Globus pallidus (tissue), 1 donor: ENCODE measurements around the gene AP2B1.
A peak's percentile ranks its signal among the peaks of the same experiment; 100 is the strongest.

Source experiments
- DNase-seq: peaks from one replicate; pipeline ENCODE4 v3.0.0-alpha.2; 2015; ENCODE audit warnings: low spot score

Gene AP2B1

GRCh38 chr17:35730400-35731005 is 143.4 kb downstream of the AP2B1 start:
- DNase-seq: no peak

- peak; percentile 37 for DNase-seq
Measured at GRCh38 chr17:35731239-35731916, 144.3 kb downstream of the AP2B1 start, which contains the start of gene RASL10B. RASL10B (plus strand) TSS chr17:35731639; CDS start chr17:35735185, 3,546 bp downstream.

- no peak for DNase-seq
Measured at GRCh38 chr17:35731917-35732805, 145.0 kb downstream of the AP2B1 start.

- DNase-seq: no peak
Measured at GRCh38 chr17:35732806-35733136, 145.6 kb downstream of the AP2B1 start.

- DNase-seq: no peak
Measured at GRCh38 chr17:35733366-35733765, 146.2 kb downstream of the AP2B1 start.

GRCh38 chr17:35734396-35734795 is 147.3 kb downstream of the AP2B1 start:
- no peak for DNase-seq

GRCh38 chr17:35735036-35735805 is 148.1 kb downstream of the AP2B1 start:
- no peak for DNase-seq

GRCh38 chr17:35736236-35736635 is 149.1 kb downstream of the AP2B1 start:
- no peak for DNase-seq

- no peak for DNase-seq
Measured at GRCh38 chr17:35738519-35739133, 151.5 kb downstream of the AP2B1 start.

GRCh38 chr17:35740216-35740615 is 153.1 kb downstream of the AP2B1 start:
- DNase-seq: no peak

- no peak for DNase-seq
Measured at GRCh38 chr17:35740997-35741931, 154.1 kb downstream of the AP2B1 start.

GRCh38 chr17:35742496-35742895 is 155.4 kb downstream of the AP2B1 start:
- DNase-seq: no peak

- no peak for DNase-seq
Measured at GRCh38 chr17:35742896-35743477, 155.9 kb downstream of the AP2B1 start.

GRCh38 chr17:35743626-35744328 is 156.7 kb downstream of the AP2B1 start:
- no peak for DNase-seq

GRCh38 chr17:35744830-35745229 is 157.7 kb downstream of the AP2B1 start:
- no peak for DNase-seq

GRCh38 chr17:35745246-35745645 is 158.1 kb downstream of the AP2B1 start:
- DNase-seq: no peak

- no peak for DNase-seq
Measured at GRCh38 chr17:35745749-35746320, 158.7 kb downstream of the AP2B1 start.

- peak; percentile 51 for DNase-seq
Measured at GRCh38 chr17:35747540-35748017, 160.5 kb downstream of the AP2B1 start.

- DNase-seq: no peak
Measured at GRCh38 chr17:35748341-35748841, 161.3 kb downstream of the AP2B1 start.
